ENCODE results near the gene HOXB9. TPM values are rescaled to one million over a fixed set of nuclear protein-coding genes. Genes with fewer than 3 reads are reported as not detected.

The HOXB9 gene
- total and polyA plus RNA-seq, 7 experiments from 2014 or later = 0.12 to 0.24 (median 0.16) TPM; not detected in 4

DNA sequence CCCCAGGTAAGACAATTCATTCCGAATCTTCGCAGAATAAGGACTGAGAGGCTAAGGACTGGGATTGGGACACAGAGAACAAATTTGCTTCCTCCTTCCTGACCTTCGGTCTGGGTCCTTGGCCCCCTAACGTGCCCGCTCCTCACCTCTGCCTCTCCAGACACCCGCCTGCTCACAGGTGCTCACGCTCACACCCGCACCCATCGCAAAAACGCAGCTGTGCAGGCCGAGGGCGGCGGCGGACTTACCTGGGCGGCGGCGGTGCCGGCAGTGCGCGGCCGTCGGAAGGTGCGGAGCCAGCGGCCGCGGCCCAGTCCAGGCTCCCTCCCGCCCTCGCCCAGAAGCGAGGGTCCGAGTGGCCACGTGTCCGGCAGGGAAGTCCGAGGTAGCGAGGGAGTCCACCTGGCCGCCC is 7.1 kb upstream of the HOXB9 start:
- Histone ChIP-seq H3K4me1 (ENCODE audit: control insufficient read depth in 2 of 2, insufficient read depth in 2 of 2, low read length in 2 of 2) (peaks cover 0 to 6% of the 10 kb centered on the region in 2 donors), H3K27me3 (ENCODE audit: control insufficient read depth in 2 of 2, insufficient read depth in 2 of 2, low read length in 2 of 2) (peaks cover 26 to 41% of the 10 kb centered on the region in 2 donors), H3K27ac (ENCODE audit: low read depth, low read length) (no peak overlapping the region), H3K36me3 (ENCODE audit: control insufficient read depth in 2 of 3, insufficient read depth in 3 of 3, low read length in 3 of 3) (no peaks in the 10 kb centered on the region), H3K4me3 (ENCODE audit: low read length) (no peak overlapping the region), H3K9me3 (ENCODE audit: control insufficient read depth in 2 of 3, low read length in 3 of 3) (no peaks in the 10 kb centered on the region)
- Mint-ChIP-seq H3K36me3 (peaks cover 0 to 4% (median 0%) of the 10 kb centered on the region in 5 donors), H3K4me1 (peaks cover 6 to 16% (median 14%) of the 10 kb centered on the region in 7 donors), H3K27ac (no peak overlapping the region), H3K4me3 (peak overlapping the region in 2 of 10 donors; percentile 59 to 71), H3K27me3 (peaks cover 78 to 98% (median 89%) of the 10 kb centered on the region in 5 donors), H3K9me3 (peaks cover 0 to 6% (median 0%) of the 10 kb centered on the region in 11 donors)
- DNase-seq = no peak
- ChIA-PET POLR2A (no interaction called here), CTCF (no interaction called here)
- intact Hi-C loops (cut with micrococcal nuclease) = no loop called here
- ATAC-seq = no peak

- DNase-seq = no peak
- POLR2A ChIA-PET = interaction anchor here (0.7 to 0.8 kb wide), 2 partner anchors 9 to 13 kb away, joined by 3 read pairs; no protein-coding TSS in a partner anchor
- no peak overlapping the region for H3K4me3 ChIP-seq (ENCODE audit: low read length)
- intact Hi-C loops (cut with micrococcal nuclease) = no loop called here
- Mint-ChIP-seq H3K27ac (no peak overlapping the region), H3K4me3 (peak overlapping the region; percentile 17 to 68 (median 52)), H3K9me3 (peaks cover 0 to 6% (median 0%) of the 10 kb centered on the region in 11 donors), H3K4me1 (peaks cover 6 to 16% (median 14%) of the 10 kb centered on the region in 7 donors), H3K27me3 (peaks cover 78 to 98% (median 89%) of the 10 kb centered on the region in 5 donors), H3K36me3 (peaks cover 0 to 4% (median 0%) of the 10 kb centered on the region in 5 donors)
- H3K9me3 ChIP-seq (ENCODE audit: control insufficient read depth in 2 of 3, low read length in 3 of 3) = no peaks in the 10 kb centered on the region
- no peak overlapping the region for H3K27ac ChIP-seq (ENCODE audit: low read depth, low read length)
- no peak for ATAC-seq
- H3K36me3 ChIP-seq (ENCODE audit: control insufficient read depth in 2 of 3, insufficient read depth in 3 of 3, low read length in 3 of 3) = no peaks in the 10 kb centered on the region
- CTCF ChIA-PET = no interaction called here
- peaks cover 31 to 46% of the 10 kb centered on the region in 2 donors for H3K27me3 ChIP-seq (ENCODE audit: control insufficient read depth in 2 of 2, insufficient read depth in 2 of 2, low read length in 2 of 2)
- peaks cover 0 to 6% of the 10 kb centered on the region in 2 donors for H3K4me1 ChIP-seq (ENCODE audit: control insufficient read depth in 2 of 2, insufficient read depth in 2 of 2, low read length in 2 of 2)
These were observed 6.6 kb upstream of the HOXB9 start for GRCh38 chr17:48632579-48633265.

- intact Hi-C loops (cut with micrococcal nuclease) = no loop called here
- POLR2A ChIA-PET = interaction anchor here (0.7 to 0.8 kb wide), 2 partner anchors 8 to 14 kb away, joined by 3 read pairs; no protein-coding TSS in a partner anchor
- DNase-seq = no peak
- no peak overlapping the region for H3K4me3 ChIP-seq (ENCODE audit: low read length)
- Mint-ChIP-seq H3K27me3 (peaks cover 77 to 98% (median 86%) of the 10 kb centered on the region in 5 donors), H3K36me3 (peaks cover 0 to 4% (median 0%) of the 10 kb centered on the region in 5 donors), H3K4me1 (peaks cover 5 to 18% (median 14%) of the 10 kb centered on the region in 7 donors), H3K9me3 (peaks cover 0 to 6% (median 0%) of the 10 kb centered on the region in 11 donors), H3K27ac (no peak overlapping the region), H3K4me3 (peak overlapping the region in 1 of 10 donors; percentile 59)
- no peak for ATAC-seq
- H3K9me3 ChIP-seq (ENCODE audit: control insufficient read depth in 2 of 3, low read length in 3 of 3) = no peaks in the 10 kb centered on the region
- H3K27me3 ChIP-seq (ENCODE audit: control insufficient read depth in 2 of 2, insufficient read depth in 2 of 2, low read length in 2 of 2) = peaks cover 39 to 47% of the 10 kb centered on the region in 2 donors
- CTCF ChIA-PET = no interaction called here
- no peaks in the 10 kb centered on the region for H3K36me3 ChIP-seq (ENCODE audit: control insufficient read depth in 2 of 3, insufficient read depth in 3 of 3, low read length in 3 of 3)
- H3K27ac ChIP-seq (ENCODE audit: low read depth, low read length) = no peak overlapping the region
- H3K4me1 ChIP-seq (ENCODE audit: control insufficient read depth in 2 of 2, insufficient read depth in 2 of 2, low read length in 2 of 2) = peaks cover 0 to 7% of the 10 kb centered on the region in 2 donors
These were observed 5.8 kb upstream of the HOXB9 start for GRCh38 chr17:48631693-48632578.

- no peak overlapping the region for H3K27ac Mint-ChIP-seq
- H3K4me1 Mint-ChIP-seq = peaks cover 6 to 21% (median 16%) of the 10 kb centered on the region in 7 donors
- Histone ChIP-seq H3K9me3 (ENCODE audit: control insufficient read depth in 2 of 3, low read length in 3 of 3) (no peaks in the 10 kb centered on the region), H3K27me3 (ENCODE audit: control insufficient read depth in 2 of 2, insufficient read depth in 2 of 2, low read length in 2 of 2) (peaks cover 38 to 42% of the 10 kb centered on the region in 2 donors), H3K4me3 (ENCODE audit: low read length) (no peak overlapping the region), H3K4me1 (ENCODE audit: control insufficient read depth in 2 of 2, insufficient read depth in 2 of 2, low read length in 2 of 2) (peaks cover 0 to 10% of the 10 kb centered on the region in 2 donors), H3K27ac (ENCODE audit: low read depth, low read length) (no peak overlapping the region), H3K36me3 (ENCODE audit: control insufficient read depth in 2 of 3, insufficient read depth in 3 of 3, low read length in 3 of 3) (no peaks in the 10 kb centered on the region)
- peaks cover 0 to 4% (median 0%) of the 10 kb centered on the region in 11 donors for H3K9me3 Mint-ChIP-seq
- CTCF ChIA-PET = no interaction called here
- H3K4me3 Mint-ChIP-seq = no peak overlapping the region
- DNase-seq = no peak
- POLR2A ChIA-PET = no interaction called here
- peaks cover 77 to 97% (median 86%) of the 10 kb centered on the region in 5 donors for H3K27me3 Mint-ChIP-seq
- H3K36me3 Mint-ChIP-seq = peaks cover 0 to 4% (median 1%) of the 10 kb centered on the region in 5 donors
- intact Hi-C loops (cut with micrococcal nuclease) = no loop called here
- no peak for ATAC-seq
These were observed 5.0 kb upstream of the HOXB9 start for GRCh38 chr17:48630925-48631692.

DNA sequence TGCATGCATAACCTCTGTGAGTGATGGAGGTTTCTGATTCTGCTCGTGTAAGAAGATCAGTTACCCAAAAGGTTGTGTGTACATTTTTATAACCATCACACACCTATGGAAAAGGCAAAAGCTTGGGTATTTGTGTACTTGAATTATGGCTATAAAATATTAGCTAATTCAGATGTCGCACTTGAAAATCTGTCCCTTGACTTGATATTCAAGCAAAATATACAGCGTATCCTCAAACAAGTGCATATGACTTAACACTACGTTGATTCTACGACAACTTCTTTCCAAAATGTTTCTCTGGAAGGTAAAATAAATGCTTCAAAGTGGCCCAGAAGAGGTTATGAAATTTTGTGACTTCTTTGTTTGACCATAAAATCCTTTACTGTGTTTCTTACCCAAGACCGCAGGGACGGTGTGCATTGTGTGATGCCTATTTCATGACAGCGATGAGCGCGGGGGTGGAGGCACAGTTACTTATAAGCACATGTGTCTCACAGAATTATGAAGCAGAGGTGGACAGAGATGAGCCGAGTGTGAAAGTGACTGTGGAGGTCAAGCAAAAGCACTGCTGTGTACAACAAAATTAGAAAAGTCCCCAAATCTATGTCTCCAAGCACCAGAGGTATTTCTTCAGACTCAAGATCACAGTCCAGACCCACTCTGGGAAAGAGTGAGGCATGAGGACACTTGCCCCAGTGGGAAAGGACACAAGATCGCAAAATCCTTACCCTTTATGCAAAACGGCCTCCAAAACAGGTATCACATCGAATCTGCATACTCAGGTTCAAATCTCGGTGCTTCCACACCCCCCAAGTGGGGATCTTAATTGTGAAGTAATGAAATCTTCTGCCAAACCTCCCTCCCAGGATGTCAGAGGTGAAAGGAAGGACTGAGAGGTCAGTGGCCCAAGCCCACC is 4.1 kb upstream of the HOXB9 start:
- Histone ChIP-seq H3K27ac (ENCODE audit: low read depth, low read length) (no peak overlapping the region), H3K27me3 (ENCODE audit: control insufficient read depth in 2 of 2, insufficient read depth in 2 of 2, low read length in 2 of 2) (peaks cover 40 to 41% of the 10 kb centered on the region in 2 donors), H3K9me3 (ENCODE audit: control insufficient read depth in 2 of 3, low read length in 3 of 3) (no peaks in the 10 kb centered on the region), H3K4me1 (ENCODE audit: control insufficient read depth in 2 of 2, insufficient read depth in 2 of 2, low read length in 2 of 2) (peaks cover 7 to 15% of the 10 kb centered on the region in 2 donors), H3K36me3 (ENCODE audit: control insufficient read depth in 2 of 3, insufficient read depth in 3 of 3, low read length in 3 of 3) (no peaks in the 10 kb centered on the region), H3K4me3 (ENCODE audit: low read length) (no peak overlapping the region)
- peaks cover 0 to 4% (median 1%) of the 10 kb centered on the region in 5 donors for H3K36me3 Mint-ChIP-seq
- H3K27ac Mint-ChIP-seq = no peak overlapping the region
- peaks cover 13 to 26% (median 20%) of the 10 kb centered on the region in 7 donors for H3K4me1 Mint-ChIP-seq
- POLR2A ChIA-PET = no interaction called here
- peaks cover 78 to 95% (median 83%) of the 10 kb centered on the region in 5 donors for H3K27me3 Mint-ChIP-seq
- CTCF ChIA-PET = no interaction called here
- intact Hi-C loops (cut with micrococcal nuclease) = no loop called here
- ATAC-seq (no peak), DNase-seq (no peak)
- H3K4me3 Mint-ChIP-seq = no peak overlapping the region
- H3K9me3 Mint-ChIP-seq = peaks cover 0 to 3% (median 0%) of the 10 kb centered on the region in 11 donors

Data from naive thymus-derived CD4-positive, alpha-beta T cell (primary cell).